Heart right ventricle (tissue), 16 donors: ENCODE results near the gene CCDC184. TPM values are rescaled to one million over a fixed set of nuclear protein-coding genes. Genes with fewer than 3 reads are reported as not detected.
"Not testable (repeated sequence)": the region's sequence is repeated elsewhere in the genome, so short reads cannot be mapped to it uniquely, and the experiment has no call there.

Experiments
- ATAC-seq, 8 donors: fragments of 200-7000 bp; cut with Tn5 transposase; one replicate each; pipeline ENCODE4 v1.9.1; 2020; ENCODE audit warnings: mild to moderate bottlenecking in 8 of 8, moderate library complexity in 8 of 8, moderate number of reproducible peaks in 1 of 8
- DNase-seq, 2 donors: peaks; one replicate each; pipeline ENCODE4 v3.0.0-alpha.2; 2020
- H3K27ac ChIP-seq, 10 donors: fragments of 200-600 bp; sonication (generic) in 2 of 10; one replicate each; pipeline versions ENCODE4 v1.5.0 to v1.8.0; 2020 to 2022; ENCODE audit warnings: mild to moderate bottlenecking in 3 of 10
- H3K27me3 ChIP-seq, 7 donors: fragments of 200-600 bp; one replicate each; pipeline ENCODE4 v1.8.0; 2021 to 2022; ENCODE audit warnings: mild to moderate bottlenecking in 2 of 7
- H3K36me3 ChIP-seq, 9 donors: fragments of 200-600 bp; sonication (generic) in 1 of 9; one replicate each; pipeline versions ENCODE4 v1.5.0 to v1.8.0; 2020 to 2022; ENCODE audit warnings: mild to moderate bottlenecking in 2 of 9
- H3K4me1 ChIP-seq, 9 donors: fragments of 200-600 bp; sonication (generic) in 1 of 9; one replicate each; pipeline versions ENCODE4 v1.5.0 to v1.8.0; 2020 to 2022; ENCODE audit warnings: mild to moderate bottlenecking in 4 of 9
- H3K4me3 ChIP-seq, 10 donors: fragments of 200-600 bp; sonication (generic) in 2 of 10; one replicate each; pipeline versions ENCODE4 v1.5.0 to v1.8.0; 2020 to 2022; ENCODE audit warnings: mild to moderate bottlenecking in 7 of 10, moderate library complexity in 2 of 10
- H3K9me3 ChIP-seq, 11 donors: fragments of 200-600 bp in 10 of 11; sonication (generic) in 2 of 11; one replicate each; pipeline versions ENCODE4 v1.5.0 to v1.8.0; 2013 to 2022; ENCODE audit warnings: mild to moderate bottlenecking in 2 of 11, control low read depth in 1 of 11, moderate library complexity in 1 of 11
- WGBS, 2 donors: extraction: QIAGEN DNeasy Blood & Tissue Kit; methylation state at CpG; one replicate each; pipeline ENCODE4 v1.1.7; 2013; ENCODE audit warnings: inconsistent platforms in 1 of 2; 5-methylcytosine and 5-hydroxymethylcytosine counted together
- intact Hi-C, 10 donors: fragments of 100-400 bp; cut with DNase I; formaldehyde crosslinking; loops; one replicate each; pipeline versions ENCODE4 v1.11.1 to v1.14.2; 2022
- polyA plus RNA-seq, 2 donors: library from polyadenylated mRNA; stranded (reverse); fragments of 200-250 nt; gene quantifications; one replicate each; pipeline ENCODE4 v1.2.3, GENCODE V29; 2013
- total RNA-seq, 10 donors: library from RNA; stranded (reverse); fragmentation: NEBNext Ultra II Directional in 3 of 10; extraction: Animal tissue kit (Norgen Biotek cat#: 25700) in 3 of 10; gene quantifications; one replicate each; pipeline versions ENCODE4 v1.2.1 to v1.2.4, GENCODE V29; 2021 to 2023
- TF ChIP-seq, protein P1 (sequence below), 9 donors: fragments of 200-600 bp; sonication (generic) in 2 of 9; IDR thresholded peaks; one replicate each; pipeline versions ENCODE4 v1.5.0 to v1.8.0; 2021 to 2022; ENCODE audit warnings: antibody characterized with exemption in 9 of 9, mild to moderate bottlenecking in 5 of 9, moderate library complexity in 1 of 9
- donor health status: Arrhythmogenic right ventricular cardiomyopathy.
- donor health status: ischemic (EF 13 %, LVEDD 7.1; RV severe dilation, severe dysfunction).
- donor health status: healthy with polysubstance abuse.
- donor health status: DM: no; HTN: yes; CAD: no.
- donor health status: DM: no; HTN: no; CAD: no.
- donor health status: ischemic (EF 25% LVEDD 6.9; RV normal size, moderate dysfunction).
- donor health status: ischemic (EF 25% LVEDD 5.7; RV mildly dilated, moderate dysfunction).
- donor health status: healthy.
- donor health status: DM: yes; HTN: yes; CAD: no.
- donor health status: Ischemic cardiomyopathy.
- donor health status: ischemic (EF 35%, LVEDD 5.7; RV mildly dilated, moderate dysfunction).
- donor health status: nonischemic (EF 11% LVEDD 7.7; RV severe dilation, severe dysfunction).
- donor health status: DM: yes; HTN: yes; CAD: no.
- donor health status: PGD.
- donor health status: ischemic (EF 29% LVEDD 5.4; RV normal size, mild dysfunction).
- donor health status: nonischemic (EF 23%, LVEDD 6.1; RV moderate dilation, normal function).

Gene CCDC184
- total and polyA plus RNA-seq, 12 donors, result 0.11 to 1.5 (median 0.49) TPM

DNA sequence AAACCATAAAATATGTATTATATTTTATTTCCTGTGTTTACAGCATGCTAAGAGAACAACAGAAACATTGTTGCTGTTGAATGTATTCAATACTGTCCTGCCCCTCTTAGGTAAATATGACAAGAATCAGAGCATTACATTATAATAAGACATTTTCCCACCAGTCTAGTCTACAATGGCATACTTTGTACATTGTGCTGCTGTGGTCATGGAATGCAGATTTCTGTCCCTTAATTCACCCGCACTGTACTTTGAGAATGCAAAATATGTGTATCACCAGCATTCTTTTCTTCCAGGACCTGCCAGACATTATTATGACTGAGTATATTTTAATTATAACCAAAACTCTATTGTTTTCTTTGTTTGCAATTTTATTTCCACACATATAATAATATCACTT lies 36.2 kb downstream of the CCDC184 start:
- Histone ChIP-seq H3K36me3 (no peaks in the 10 kb centered on the region), H3K27me3 (peaks cover 0 to 20% (median 3%) of the 10 kb centered on the region in 7 donors), H3K27ac (no peak overlapping the region), H3K4me1 (peaks cover 0 to 15% (median 0%) of the 10 kb centered on the region in 9 donors), H3K9me3 (no peaks in the 10 kb centered on the region), H3K4me3 (no peak overlapping the region)
- WGBS, 2 donors, result 87 to 95% methylated on average over 1 of the region's 1 CpG
- DNase-seq (no peak), ATAC-seq (no peak)
- intact Hi-C loops, result no loop called here
- TF ChIP-seq, protein P1, sequence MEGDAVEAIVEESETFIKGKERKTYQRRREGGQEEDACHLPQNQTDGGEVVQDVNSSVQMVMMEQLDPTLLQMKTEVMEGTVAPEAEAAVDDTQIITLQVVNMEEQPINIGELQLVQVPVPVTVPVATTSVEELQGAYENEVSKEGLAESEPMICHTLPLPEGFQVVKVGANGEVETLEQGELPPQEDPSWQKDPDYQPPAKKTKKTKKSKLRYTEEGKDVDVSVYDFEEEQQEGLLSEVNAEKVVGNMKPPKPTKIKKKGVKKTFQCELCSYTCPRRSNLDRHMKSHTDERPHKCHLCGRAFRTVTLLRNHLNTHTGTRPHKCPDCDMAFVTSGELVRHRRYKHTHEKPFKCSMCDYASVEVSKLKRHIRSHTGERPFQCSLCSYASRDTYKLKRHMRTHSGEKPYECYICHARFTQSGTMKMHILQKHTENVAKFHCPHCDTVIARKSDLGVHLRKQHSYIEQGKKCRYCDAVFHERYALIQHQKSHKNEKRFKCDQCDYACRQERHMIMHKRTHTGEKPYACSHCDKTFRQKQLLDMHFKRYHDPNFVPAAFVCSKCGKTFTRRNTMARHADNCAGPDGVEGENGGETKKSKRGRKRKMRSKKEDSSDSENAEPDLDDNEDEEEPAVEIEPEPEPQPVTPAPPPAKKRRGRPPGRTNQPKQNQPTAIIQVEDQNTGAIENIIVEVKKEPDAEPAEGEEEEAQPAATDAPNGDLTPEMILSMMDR (IDR thresholded peaks at IDR 0.05), result no peak

DNA sequence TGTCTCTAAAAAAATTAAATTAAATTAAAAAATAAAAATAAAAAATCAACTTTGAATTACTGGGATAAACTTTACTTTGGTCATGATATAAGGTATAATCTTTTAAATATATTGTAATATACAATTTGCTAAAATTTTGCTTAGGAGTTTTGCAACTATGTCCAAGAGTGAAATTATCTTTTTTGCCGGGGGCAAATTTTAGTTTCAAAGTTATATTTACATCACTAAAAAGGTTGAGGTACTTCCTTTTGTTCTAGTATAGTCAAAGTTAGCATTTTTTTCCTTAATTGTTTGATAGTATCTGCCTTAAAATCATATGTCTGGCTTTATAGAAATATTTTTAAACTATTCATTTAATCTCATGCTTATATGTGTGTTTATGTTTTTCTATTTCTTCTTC lies 37.3 kb downstream of the CCDC184 start:
- DNase-seq, result no peak
- ATAC-seq, result no peak
- Histone ChIP-seq H3K9me3 (no peaks in the 10 kb centered on the region), H3K4me3 (no peak overlapping the region), H3K27me3 (peaks cover 0 to 14% (median 3%) of the 10 kb centered on the region in 7 donors), H3K27ac (no peak overlapping the region), H3K4me1 (peaks cover 0 to 15% (median 0%) of the 10 kb centered on the region in 9 donors), H3K36me3 (no peaks in the 10 kb centered on the region)
- TF ChIP-seq, protein P1 (IDR thresholded peaks at IDR 0.05), result no peak
- 93 to 96% methylated on average over 1 of the region's 1 CpG for whole genome bisulfite sequencing, 2 donors
- intact Hi-C loops, result no loop called here

DNA sequence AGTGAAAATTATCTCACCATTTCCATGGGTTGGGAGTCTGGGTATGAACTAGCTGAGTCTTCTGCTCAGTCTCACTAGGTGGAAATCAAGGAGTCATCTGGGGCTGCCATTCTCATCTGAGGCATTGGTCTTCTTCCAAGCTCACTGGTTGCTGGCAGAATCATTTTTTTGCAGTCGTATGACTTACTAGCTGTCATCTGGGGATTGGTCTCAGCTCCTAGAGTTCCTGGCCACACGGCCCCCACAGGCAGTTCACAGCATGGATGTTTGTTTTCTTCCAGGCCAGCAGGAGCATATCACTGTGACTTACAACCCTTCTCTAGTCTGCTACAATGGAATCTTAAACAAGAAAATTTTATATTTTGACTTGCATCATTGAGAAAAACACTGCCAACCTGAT lies 38.2 kb downstream of the CCDC184 start:
- peaks cover 0 to 9% (median 3%) of the 10 kb centered on the region in 7 donors for H3K27me3 ChIP-seq
- no peaks in the 10 kb centered on the region for H3K36me3 ChIP-seq

DNA sequence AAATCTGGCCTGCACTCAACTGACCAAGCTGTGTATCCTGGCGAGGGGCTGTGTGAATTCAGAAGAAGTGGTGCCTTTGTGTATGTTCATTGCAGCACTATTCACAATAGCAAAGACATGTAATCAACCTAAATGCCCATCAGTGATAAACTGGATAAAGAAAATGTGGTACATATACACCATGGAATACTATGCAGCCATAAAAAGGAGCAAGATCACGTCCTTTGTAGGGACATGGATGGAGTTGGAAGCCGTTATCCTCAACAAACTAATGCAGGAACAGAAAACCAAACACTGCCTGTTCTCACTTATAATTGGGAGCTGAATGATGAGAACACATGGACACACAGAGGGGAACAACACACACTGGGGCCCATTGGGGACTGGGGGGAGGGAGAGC lies 41.1 kb downstream of the CCDC184 start:
- WGBS, 2 donors, result 71 to 80% methylated on average over 3 of the region's 3 CpGs
- H3K4me1 ChIP-seq, intact Hi-C loops, H3K4me3 ChIP-seq, ATAC-seq, DNase-seq, H3K27me3 ChIP-seq, H3K36me3 ChIP-seq, H3K27ac ChIP-seq: not testable (repeated sequence)
- H3K9me3 ChIP-seq, result peaks cover 0 to 17% (median 0%) of the 10 kb centered on the region in 11 donors

More for the DNA sequence above, 38.2 kb downstream of the CCDC184 start:
- Histone ChIP-seq H3K27ac (no peak overlapping the region), H3K4me1 (peaks cover 0 to 8% (median 0%) of the 10 kb centered on the region in 9 donors), H3K9me3 (peaks cover 0 to 3% (median 0%) of the 10 kb centered on the region in 11 donors), H3K4me3 (no peak overlapping the region)
- DNase-seq (no peak), ATAC-seq (no peak)
- 4 to 20% methylated on average over 2 of the region's 2 CpGs for whole genome bisulfite sequencing, 2 donors
- TF ChIP-seq, protein P1 (IDR thresholded peaks at IDR 0.05), result no peak
- intact Hi-C loops, result no loop called here

DNA sequence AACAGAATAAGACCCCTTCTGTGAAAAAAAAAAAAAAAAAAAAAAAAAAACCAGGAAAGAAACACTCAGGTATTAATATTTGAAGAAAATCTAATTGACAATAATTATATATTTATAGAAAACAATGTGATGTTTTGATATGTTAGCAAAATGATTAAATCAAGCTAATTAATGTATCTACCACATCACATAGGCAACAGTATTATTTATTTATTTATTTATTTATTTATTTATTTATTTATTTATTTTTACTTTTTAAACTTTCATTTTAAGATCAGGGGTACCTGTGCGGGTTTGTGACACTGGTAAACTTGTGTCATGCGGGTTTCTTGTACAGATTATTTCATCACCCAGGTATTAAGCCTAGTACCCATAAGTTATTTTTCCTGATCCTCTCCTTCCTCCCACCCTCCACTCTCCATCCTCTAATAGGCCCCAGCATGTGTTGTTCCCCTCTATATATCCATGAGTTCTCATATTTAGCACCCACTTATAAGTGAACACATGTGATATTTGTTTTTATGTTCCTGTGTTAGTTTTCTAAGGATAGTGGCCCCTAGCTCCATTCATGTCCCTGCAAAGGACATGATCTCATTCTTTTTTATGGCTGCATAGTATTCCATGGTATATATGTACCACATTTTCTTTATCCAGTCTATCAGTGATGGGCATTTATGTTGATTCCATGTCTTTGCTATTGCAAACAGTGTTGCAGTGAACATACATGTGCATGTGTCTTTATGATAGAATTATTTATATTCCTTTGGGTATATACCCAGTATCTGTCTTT lies 47.9 kb downstream of the CCDC184 start:
- ATAC-seq, H3K4me3 ChIP-seq, H3K36me3 ChIP-seq, DNase-seq, H3K27ac ChIP-seq, intact Hi-C loops, H3K4me1 ChIP-seq, H3K27me3 ChIP-seq: not testable (repeated sequence)
- WGBS, 2 donors, result 94 to 96% methylated on average over 2 of the region's 2 CpGs
- peaks cover 0 to 25% (median 0%) of the 10 kb centered on the region in 11 donors for H3K9me3 ChIP-seq

Other genes with a start within 250 kb of the CCDC184 start
- gene TMEM106C, start 220.0 kb upstream of the CCDC184 start, total RNA-seq, result 10 to 100 TPM; 22.3 to 61.8 (median 40.0) TPM
- gene TMEM106C, start 220.0 kb upstream of the CCDC184 start, polyA plus RNA-seq, result 10 to 100 TPM; 24.1 to 41.6 TPM
- under 1 TPM in 1 of 10 donors, not detected in 9; 0.17 TPM for gene COL2A1, start 179.2 kb upstream of the CCDC184 start, total RNA-seq
- gene COL2A1, start 179.2 kb upstream of the CCDC184 start, polyA plus RNA-seq, result under 1 TPM; 0.03 to 0.07 TPM
- gene SENP1, start 77.6 kb upstream of the CCDC184 start, total RNA-seq, result 10 to 100 TPM in 2 of 10 donors, 1 to 10 TPM in 8; 7.1 to 10.7 (median 8.7) TPM
- gene SENP1, start 77.6 kb upstream of the CCDC184 start, polyA plus RNA-seq, result 1 to 10 TPM; 2.1 to 2.7 TPM
- 100 to 1,000 TPM; 508 to 948 (median 694) TPM for gene PFKM, start 64.3 kb upstream of the CCDC184 start, total RNA-seq
- 100 to 1,000 TPM; 121 to 185 TPM for gene PFKM, start 64.3 kb upstream of the CCDC184 start, polyA plus RNA-seq
- 100 to 1,000 TPM in 1 of 10 donors, 10 to 100 TPM in 9; 73.4 to 103 (median 85.8) TPM for gene ASB8, start 26.1 kb upstream of the CCDC184 start, total RNA-seq
- 10 to 100 TPM; 24.9 to 28.5 TPM for gene ASB8, start 26.1 kb upstream of the CCDC184 start, polyA plus RNA-seq
- gene OR10AD1, start 19.6 kb downstream of the CCDC184 start, total RNA-seq, result not detected
- gene OR10AD1, start 19.6 kb downstream of the CCDC184 start, polyA plus RNA-seq, result not detected
- gene ZNF641, start 167.3 kb downstream of the CCDC184 start, total RNA-seq, result 10 to 100 TPM; 13.8 to 19.1 (median 15.5) TPM
- gene ZNF641, start 167.3 kb downstream of the CCDC184 start, polyA plus RNA-seq, result 1 to 10 TPM; 3.6 to 3.8 TPM